Measurements from ENCODE around the gene PAFAH1B2.
"Not testable (repeated sequence)": the region's sequence is repeated elsewhere in the genome, so short reads cannot be mapped to it uniquely, and the experiment has no call there.

The PAFAH1B2 gene, protein sequence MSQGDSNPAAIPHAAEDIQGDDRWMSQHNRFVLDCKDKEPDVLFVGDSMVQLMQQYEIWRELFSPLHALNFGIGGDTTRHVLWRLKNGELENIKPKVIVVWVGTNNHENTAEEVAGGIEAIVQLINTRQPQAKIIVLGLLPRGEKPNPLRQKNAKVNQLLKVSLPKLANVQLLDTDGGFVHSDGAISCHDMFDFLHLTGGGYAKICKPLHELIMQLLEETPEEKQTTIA

DNA sequence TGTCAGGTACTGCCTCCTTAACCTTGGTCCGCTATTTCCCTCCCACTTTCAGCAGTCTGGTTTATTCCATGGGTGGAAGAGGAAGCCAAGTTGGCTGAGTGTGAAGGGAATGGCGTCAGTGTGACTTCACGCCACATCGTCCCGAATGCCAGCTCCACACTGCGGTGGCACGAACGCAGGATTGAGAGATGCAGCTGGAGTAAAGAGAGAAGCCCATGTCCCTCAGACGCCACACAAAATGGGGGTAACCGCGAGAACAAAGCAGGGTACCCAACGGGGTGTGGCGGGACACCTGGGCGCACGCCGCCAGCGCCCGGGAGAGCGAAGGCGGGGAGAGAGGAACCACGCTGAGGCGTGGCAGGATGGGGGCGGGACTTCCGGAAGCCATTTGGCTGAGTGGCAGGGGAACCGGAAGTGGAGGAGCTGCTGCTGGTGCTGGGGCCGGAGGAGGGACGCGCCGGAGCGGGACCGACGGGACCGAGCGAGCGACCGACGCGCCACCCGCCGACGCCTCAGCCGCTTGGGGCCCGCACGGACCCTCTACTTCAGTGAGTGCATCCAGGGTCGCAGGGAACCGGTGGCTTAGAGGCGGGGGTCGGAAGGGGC lies at the start of gene PAFAH1B2:
Gene PAFAH1B2 (plus strand): TSS at position 417 of the 606 bp plus-strand sequence. CDS start 8,161 bp downstream, outside the sequence.
- peak; percentile 95 for DNase-seq

DNA sequence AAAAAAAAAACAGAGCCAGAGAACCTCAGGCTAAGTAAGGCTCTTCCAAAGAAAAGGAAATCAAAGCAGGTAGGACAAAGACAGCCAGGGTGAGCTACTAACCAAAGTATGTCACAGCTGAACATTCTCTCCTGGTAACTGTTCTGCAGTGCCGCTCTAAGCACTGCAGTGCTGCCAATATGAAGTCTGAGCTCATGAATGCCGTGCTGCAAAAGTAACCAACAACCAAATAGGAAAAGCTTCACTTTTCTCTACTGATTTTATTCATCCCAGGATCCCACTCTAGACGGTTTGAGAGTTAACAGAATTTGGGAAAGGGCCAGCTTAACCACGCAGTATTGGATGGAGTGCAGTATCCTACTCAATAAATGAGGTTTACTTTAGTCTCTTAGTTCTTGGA lies 49.3 kb upstream of the PAFAH1B2 start:
- no peak for DNase-seq

DNA sequence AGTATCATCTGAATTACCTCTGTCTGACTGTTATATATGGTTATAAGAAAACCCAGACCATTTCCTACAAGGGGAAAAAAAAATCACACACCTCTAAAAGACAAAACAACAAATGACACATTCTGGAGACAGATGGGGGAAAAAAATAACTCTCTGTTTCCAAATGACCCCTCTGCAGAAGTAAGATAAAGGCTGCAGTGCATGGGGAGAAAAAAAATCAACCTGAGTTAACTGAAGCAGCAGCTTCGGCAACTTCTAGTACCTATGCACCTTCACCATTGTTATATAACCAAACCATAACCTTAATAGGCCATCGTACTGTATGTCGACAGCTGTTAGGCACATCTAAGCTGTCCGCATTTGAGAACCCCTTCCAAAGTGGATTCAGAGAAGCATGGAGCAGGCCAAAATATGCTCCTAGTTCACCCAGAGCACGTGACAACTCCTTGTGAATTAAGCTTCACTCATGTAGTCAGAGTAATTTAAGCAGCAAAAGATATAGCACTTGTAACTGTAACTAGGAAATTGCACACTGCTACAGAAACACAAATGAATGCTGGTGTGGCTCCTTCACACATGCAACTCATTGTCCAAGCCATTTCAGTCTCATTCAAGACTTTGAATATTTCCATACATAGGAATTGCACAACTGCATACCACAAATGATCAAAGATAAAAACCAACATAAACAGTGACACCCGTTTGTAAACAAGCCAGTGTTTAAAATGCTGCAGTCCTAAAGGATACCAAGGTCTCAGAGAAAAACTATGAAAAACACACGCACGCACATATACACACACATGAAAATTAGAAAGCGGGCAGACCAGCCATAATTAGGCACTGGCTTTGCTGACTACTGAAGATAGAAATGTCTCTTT lies 48.6 kb upstream of the PAFAH1B2 start:
- DNase-seq, result no peak

DNA sequence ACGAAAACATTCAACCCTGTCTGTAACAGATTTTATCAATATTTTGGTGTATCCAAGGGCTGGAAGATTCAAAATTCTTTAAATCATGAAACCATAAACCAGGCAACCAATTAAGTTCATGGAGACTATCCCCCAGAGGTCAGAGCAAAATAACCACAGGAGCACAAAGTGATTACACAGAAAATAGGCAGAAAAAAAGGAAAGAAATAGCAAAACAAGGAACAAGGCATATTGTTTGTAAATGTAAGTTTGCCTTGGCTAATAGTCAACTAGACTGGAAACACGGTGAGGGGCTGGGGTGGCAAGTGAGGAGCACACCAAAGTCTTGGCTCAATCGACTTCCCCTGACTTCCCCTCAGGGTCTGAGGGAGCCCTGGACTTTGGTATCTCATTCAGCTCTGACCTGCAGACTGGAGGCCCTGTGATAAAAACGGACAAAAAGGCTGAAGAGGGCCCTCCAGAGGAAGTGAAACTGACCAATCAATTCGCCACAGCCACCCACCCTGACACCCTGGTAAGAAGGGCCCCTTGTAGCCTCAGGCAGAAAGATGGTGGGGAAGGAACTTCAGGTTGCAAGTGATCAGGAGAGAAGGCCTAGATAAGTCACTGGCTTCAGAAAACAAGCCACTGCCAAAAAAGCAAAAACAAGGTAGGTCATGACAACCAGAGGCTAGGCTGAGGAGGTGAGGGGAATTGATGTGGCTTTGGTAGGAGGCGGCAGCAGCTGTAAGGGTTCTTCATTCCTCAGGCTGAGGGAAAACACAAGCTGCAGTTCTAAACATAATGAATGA lies 47.7 kb upstream of the PAFAH1B2 start:
- DNase-seq, result no peak

DNA sequence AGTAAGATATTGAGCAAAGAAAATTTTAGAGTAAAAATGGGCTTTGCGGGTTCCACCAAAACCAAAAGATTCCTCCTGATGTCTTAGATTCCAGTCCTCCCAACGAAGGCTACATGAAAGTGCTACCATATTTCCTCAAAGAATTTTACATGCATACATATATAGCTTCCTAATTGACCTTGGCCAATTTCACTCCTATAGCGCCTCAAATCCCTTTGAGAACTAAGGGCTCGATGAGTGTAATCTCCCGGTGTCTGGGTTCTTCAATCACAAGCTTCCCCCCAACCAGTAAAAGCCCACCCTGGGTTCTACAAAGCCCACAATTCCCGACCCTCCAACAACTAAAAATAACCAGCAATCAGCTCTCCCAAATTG lies 47.1 kb upstream of the PAFAH1B2 start:
- no peak for DNase-seq

DNA sequence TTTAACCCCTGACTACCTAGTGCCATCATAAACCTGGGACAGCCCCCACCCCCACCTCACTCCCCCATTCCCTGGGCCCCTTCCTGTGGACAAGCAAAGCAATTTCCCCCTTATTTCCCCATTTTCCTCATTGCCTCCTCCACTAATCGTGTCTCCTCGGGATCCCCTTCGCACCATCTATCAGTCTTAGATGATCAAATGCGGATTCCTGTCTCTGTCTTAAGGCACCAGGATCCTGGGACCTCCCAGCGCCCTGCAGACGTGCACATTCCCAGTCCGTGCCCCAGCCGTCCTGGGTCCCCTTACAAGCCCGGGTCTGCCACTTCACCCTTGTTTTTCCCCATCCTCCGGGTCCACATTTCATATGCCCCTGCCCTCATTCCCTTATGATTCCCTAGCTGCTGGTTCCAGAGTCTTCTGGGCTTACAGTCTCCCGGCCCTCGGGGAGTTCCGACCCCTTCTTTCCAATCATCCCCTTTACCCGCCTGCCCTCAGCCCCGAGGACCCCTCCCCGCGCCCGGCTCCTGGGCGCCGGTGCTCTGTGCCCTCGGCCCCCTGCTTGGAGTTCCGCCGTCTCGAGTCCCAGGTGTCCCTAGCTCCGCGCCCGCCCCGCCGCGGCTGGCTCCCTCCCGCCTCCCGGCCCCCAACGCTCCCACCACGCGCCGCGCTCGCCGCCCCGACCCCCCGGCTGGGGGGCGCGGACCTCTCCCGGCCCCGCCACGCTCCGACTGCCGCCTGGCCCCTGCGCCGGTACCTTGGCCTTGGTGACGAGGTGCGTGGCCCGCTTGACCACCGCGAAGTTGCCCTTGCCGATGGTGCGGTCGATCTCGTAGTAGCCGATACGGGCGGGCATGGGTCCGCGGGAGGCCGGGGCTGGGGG lies 46.5 kb upstream of the PAFAH1B2 start:
- no peak for DNase-seq

DNA sequence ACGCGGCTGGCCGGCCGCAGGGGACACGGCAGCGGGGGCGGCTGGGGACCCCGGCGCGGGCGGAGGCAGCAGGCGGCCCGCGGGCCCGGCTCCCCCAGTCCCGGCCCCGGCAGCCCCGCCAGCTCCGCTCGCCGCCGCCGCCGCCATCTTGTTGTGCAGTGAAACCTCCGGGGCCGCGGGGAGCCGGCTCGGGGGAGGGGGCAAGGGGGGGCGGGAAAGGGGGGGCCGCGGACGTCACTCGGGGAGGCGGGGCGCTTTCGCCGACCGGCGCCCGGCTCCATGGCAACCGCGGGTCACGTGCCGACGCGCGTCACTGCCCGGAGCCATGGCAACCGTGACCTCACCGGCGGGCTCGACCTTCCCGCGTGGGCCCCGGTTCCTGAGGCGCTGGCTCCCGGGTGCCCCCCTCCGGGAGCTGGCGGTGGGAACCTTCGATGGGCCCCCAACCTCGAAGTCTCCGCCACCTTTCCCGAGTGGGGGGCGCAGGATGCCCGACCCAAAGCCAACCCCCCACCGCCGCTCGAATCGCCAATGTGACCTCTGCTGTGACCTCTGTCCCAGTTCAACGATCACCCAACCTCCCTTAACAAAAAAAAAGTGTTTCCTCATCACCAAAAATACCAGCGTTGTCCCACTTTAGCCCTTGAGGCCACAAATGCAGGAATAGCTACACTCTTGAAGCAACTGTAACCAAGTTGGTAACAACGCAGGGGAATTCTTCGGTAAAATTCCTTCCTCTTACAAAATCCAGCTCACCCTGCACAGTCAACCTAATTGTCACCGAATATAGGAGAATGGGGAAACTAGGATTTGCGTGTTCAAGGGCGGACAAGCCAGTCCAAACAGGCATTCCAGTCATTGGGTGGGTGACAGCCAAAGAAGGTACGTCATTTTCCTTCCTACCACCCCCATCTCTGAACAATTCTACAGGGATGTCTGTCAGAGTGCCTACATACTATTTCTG lies 45.5 kb upstream of the PAFAH1B2 start, which contains the start of gene SIK3:
Gene SIK3 (minus strand): TSS at position 160 of the 964 bp plus-strand sequence. CDS start 13 bp downstream, at position 147.
- peak; percentile 93 for DNase-seq

DNA sequence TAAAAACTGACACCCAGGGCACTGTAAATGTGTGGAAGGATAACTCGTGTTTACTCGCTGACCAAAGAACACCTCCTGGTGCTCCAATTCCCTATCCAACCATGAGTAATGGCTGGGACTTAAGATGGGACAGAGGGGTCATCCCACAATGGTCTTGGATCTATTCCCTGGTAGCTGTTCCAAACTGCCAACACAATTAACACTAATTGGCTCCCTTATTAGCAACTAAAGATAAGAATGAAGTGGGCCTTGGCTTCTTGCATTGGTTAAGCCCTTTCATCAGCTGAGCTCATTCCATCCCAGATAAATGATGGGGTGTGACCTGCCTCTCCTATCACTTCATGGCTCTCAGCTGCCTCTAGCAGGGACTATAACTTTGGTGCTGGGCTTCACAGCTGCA lies 44.4 kb upstream of the PAFAH1B2 start:
- DNase-seq, result no peak

DNA sequence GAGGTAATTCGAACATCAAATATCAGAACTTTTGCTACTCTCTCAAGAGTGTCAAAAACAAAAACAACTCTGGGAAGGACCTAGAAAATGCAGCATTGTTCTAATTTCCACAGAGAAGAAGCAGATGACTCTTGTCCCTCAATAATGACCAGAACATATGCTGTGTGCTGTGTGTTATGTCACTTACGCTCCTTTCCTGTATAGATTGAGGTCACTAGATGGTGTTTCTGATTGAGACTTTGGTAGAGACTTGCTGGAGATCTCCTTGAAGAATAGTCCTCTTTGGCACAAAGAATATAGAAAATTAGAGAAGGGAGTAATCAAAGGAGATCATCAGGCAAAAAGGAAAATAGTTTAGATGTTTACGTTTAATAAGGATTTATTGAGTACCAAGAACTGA lies 43.5 kb upstream of the PAFAH1B2 start:
- no peak for DNase-seq

DNA sequence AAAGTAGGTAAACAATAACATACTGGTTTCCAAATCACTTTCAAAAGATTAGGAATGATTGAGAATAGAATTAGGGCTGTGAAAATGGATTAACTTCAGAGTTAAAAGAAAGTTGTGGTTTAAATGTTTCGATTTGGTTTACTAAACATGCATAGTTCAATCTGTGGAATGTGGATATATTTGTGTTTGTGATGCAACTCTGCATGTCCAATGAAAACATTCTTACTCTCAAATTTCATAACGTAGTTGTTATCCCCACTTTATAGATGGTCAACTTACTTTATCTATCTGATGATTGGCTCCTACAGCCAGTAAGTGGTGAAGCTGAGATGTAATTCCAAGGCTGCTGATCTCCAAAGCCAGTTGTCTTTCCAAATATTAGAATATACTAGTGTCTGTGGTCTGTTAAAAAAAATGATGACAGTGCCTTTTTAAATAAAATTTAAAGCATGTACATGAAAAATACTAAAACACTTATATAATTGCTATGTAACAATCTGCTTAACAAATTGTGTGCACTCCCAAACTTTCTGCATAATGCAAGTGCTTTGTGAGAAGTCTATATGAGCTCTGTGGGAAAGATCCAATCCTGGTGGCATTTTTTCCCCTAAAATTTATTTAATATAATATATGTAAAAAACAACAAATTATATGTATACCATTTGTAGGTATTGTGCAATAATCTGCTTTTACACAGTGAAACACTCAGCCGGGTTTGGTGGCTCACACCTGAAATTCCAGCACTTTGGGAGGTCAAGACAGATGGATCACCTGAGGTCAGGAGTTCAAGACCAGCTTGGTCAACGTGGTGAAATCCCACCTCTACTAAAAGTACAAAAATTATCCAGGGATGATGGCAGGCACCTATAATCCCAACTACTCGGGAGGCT lies 36.1 kb upstream of the PAFAH1B2 start:
- DNase-seq, result no peak

DNA sequence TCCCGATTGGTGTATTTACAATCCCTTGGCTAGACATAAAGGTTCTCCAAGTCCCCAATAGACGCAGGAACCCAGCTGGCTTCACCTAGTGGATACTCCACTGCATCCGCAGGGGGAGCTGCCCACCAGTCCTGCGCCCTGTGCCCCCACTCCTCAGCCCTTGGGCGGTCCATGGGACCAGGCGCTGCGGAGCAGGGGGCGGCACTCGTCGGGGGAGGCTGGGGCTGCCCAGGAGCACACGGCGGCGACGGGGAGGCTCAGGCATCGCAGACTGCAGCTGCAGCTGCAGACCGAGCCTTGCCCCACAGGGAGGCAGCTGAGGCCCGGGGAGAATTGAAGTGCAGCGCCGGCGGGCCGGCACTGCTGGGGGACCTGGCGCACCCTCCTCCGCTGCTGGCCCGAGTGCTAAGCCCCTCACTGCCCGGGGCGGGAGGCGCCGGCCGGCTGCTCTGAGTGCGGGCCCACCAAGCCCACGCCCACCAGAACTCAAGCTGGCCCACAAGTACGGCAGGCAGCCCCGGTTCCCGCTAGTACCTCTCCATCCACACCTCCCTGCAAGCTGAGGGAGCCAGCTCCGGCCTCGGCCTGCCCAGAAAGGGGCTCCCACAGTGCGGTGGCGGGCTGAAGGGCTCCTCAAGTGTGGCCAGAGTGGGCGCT lies 33.7 kb upstream of the PAFAH1B2 start:
- no peak for DNase-seq

DNA sequence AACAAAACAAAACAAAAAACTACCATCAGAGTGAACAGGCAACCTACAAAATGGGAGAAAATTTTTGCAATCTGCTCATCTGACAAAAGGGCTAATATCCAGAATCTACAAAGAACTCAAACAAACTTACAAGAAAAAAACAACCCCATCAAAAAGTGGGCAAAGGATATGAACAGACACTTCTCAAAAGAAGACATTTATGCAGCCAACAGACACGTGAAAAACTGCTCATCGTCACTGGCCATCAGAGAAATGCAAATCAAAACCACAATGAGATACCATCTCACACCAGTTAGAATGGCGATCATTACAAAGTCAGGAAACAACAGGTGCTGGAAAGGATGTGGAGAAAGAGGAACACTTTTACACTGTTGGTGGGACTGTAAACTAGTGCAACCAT lies 31.6 kb upstream of the PAFAH1B2 start:
- DNase-seq, result not testable (repeated sequence)

DNA sequence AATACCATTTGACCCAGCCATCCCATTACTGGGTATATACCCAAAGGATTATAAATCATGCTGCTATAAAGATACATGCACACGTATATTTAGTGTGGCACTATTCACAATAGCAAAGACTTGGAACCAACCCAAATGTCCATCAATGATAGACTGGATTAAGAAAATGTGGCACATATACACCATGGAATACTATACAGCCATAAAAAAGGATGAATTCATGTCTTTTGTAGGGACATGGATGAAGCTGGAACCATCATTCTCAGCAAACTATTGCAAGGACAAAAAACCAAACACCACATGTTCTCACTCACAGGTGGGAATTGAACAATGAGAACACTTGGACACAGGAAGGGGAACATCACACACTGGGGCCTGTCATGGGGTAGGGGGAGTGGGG lies 31.1 kb upstream of the PAFAH1B2 start:
- DNase-seq, result not testable (repeated sequence)

DNA sequence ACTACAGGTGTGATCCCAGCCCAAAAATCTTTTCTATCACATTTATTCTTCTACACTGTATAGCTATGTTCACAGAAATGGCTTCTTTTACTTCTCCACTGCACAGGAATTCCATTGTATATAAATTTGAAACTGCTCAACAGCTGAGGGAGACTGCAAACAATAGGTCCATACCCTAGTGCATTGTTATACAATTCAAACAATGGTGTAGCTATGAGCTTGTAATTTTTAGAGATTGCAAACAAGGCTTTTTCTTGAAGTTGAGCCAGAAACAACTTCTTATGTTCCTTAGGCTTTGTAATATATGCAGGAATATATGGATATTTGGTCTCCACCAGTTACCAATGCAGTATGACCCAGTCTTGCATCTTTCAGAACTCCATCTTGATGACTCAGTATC lies 26.4 kb upstream of the PAFAH1B2 start:
- DNase-seq, result no peak

DNA sequence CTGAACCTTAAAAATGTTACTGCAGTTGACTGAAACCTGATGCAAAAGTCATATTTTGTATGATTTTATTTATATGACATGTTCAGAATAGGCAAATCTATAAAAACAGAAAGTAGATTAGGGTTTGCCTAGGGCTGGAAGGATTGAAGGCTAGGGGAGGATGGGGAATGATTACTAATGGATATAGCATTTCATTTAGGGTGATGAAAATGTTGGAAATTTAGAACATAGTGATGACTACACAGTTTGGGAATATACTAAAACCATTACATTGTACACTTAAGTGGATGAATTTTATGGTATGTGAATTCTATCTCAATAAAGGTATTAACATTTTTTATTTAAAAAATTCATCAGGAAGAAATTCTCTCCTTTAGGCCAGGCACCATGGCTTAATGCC lies 22.9 kb upstream of the PAFAH1B2 start:
- DNase-seq, result no peak

DNA sequence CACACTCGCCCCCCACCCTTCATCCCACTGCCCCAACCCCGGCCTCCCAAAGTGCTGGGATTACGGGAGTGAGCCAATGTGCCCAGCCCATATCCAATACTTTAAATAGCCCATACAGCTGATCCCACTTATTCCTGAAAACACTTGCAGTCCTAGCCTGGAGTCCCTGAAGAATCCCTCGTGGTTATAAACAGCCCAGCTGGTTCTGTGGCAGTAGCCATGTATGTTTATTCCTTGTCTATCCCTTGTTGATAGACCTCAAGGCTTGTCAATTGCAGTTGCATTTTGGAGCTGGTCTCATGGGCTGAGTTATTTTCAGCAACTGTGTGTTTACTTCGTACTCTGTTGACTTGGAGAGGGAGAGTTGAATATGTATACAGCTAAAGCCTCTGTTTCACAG lies 21.5 kb upstream of the PAFAH1B2 start:
- no peak for DNase-seq

DNA sequence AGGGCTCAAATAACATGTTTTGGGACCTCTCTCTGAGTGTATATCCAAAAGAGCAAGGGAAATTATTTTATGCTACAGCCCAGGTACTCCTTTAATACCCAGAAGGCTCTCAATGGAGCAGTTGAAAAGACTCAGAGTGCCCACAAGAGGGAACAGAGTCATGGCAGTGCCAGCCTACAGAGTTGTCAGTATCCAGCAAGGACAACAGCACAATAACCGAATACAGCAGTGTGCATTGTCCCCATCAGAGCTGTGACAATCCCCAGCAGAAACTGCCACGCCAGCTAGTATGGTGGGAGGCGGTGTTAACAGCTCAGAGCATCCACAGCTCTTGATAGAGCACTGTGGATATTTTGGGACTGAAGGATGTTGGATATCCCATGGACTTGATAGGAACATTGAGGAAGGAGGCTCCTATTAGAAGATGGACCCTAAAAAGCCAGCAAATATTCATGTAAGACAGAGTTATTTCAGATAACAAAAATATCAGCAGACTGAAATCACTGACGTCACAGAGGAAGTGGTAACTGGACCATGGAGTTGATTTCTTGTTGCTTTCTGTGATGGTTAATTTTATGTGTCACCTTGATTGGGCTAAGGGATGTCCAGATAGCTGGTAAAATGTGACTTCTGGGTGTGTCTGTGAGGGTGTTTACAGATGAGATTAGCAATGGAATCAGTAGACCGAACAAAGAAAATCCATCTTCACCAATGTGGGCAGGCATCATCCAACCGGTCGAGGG lies 17.7 kb upstream of the PAFAH1B2 start:
- no peak for DNase-seq

DNA sequence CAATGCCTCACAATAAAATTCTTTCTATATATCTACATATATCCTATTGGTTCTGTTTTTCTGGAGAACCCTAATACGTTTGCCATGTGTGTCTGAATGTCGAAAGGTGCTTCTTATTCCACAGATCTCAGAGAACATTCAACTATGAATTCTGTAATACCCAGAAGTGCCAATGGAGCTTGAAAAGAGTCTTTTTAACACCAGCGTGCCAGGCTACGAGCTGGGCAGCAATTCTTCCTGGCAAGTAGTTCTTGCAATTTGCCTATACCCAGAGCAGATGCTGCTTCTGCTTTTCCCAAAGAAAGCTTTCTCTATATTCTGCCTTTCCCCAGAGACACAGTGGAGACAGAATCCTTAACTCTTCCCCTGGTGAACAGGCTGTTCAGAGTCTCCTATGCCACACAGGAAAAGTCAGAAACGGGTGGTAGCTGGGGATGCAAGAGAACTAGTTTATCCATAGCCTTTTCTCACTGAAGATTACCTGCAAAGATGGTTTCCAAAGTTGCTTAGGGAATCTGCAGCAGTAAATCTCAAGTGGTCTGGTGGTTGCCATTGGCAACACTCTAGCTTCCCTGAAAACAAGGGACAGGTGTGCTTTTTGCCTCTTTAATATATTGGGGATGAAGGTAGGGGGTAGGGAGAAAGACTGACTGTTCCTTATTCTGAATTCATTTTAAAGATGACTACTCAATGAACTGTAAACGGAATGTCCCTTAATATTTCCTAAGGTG lies 16.8 kb upstream of the PAFAH1B2 start:
- peak; percentile 22 for DNase-seq

Data from NCI-H774 (cell line).